IPS-20b (cell line): Measurements from ENCODE around the gene DAZ1.
"Not testable (repeated sequence)": the region's sequence is repeated elsewhere in the genome, so short reads cannot be mapped to it uniquely, and the experiment has no call there.

ENCODE experiments used
- H3K27ac ChIP-seq: one replicate; pipeline ENCODE4 v1.5.1; 2013; ENCODE audit warnings: low read length
- H3K27me3 ChIP-seq: 2 replicates; pipeline ENCODE4 v1.6.1; 2013; ENCODE audit warnings: mild to moderate bottlenecking, low read length, inconsistent platforms; ENCODE audit not compliant: insufficient read depth
- H3K36me3 ChIP-seq: 2 replicates; pipeline ENCODE4 v1.6.1; 2013; ENCODE audit warnings: low read depth, mild to moderate bottlenecking, inconsistent platforms, low read length, moderate library complexity; ENCODE audit not compliant: insufficient read depth
- H3K4me1 ChIP-seq: 2 replicates; pipeline ENCODE4 v1.6.1; 2013; ENCODE audit warnings: mild to moderate bottlenecking, control low read depth, inconsistent platforms, low read length, moderate library complexity; ENCODE audit not compliant: insufficient read depth
- H3K4me3 ChIP-seq: 2 replicates; pipeline ENCODE4 v1.5.1; 2013; ENCODE audit warnings: mild to moderate bottlenecking, low read length, inconsistent platforms
- H3K9ac ChIP-seq: 2 replicates; pipeline ENCODE4 v1.6.1; 2013; ENCODE audit warnings: low read depth, mild to moderate bottlenecking, inconsistent platforms, low read length, moderate library complexity
- H3K9me3 ChIP-seq: 2 replicates; pipeline ENCODE4 v1.6.1; 2013; ENCODE audit warnings: mild to moderate bottlenecking, low read depth, low read length, inconsistent platforms; ENCODE audit not compliant: insufficient read depth

The DAZ1 gene, protein sequence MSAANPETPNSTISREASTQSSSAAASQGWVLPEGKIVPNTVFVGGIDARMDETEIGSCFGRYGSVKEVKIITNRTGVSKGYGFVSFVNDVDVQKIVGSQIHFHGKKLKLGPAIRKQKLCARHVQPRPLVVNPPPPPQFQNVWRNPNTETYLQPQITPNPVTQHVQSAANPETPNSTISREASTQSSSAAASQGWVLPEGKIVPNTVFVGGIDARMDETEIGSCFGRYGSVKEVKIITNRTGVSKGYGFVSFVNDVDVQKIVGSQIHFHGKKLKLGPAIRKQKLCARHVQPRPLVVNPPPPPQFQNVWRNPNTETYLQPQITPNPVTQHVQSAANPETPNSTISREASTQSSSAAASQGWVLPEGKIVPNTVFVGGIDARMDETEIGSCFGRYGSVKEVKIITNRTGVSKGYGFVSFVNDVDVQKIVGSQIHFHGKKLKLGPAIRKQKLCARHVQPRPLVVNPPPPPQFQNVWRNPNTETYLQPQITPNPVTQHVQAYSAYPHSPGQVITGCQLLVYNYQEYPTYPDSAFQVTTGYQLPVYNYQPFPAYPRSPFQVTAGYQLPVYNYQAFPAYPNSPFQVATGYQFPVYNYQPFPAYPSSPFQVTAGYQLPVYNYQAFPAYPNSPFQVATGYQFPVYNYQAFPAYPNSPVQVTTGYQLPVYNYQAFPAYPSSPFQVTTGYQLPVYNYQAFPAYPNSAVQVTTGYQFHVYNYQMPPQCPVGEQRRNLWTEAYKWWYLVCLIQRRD

DNA sequence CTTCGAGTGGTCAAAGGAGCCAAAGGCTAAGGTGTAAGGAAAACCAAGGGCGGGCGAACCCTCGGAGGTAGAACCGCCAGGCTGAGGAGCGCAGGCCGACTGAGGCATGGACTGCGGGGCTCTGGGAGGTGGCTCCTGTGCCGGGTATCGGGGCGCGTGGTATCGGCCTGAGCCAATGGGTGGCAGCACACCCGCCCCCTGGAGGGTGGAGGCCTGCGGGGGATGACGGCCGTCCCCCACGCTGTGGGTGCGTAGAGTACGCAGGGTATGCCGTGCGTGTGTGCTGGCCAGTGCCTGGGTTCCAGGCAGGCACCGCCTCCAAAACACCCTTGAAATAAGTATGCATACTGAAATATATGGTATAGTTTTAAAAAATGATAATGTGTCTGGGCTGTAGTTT, at the start of gene DAZ1:
TSS of gene DAZ1 (minus strand) at position 101 of the 400 bp plus-strand sequence. CDS start 208 bp downstream, outside the sequence.
- not testable (repeated sequence) for H3K27me3 ChIP-seq, H3K36me3 ChIP-seq

DNA sequence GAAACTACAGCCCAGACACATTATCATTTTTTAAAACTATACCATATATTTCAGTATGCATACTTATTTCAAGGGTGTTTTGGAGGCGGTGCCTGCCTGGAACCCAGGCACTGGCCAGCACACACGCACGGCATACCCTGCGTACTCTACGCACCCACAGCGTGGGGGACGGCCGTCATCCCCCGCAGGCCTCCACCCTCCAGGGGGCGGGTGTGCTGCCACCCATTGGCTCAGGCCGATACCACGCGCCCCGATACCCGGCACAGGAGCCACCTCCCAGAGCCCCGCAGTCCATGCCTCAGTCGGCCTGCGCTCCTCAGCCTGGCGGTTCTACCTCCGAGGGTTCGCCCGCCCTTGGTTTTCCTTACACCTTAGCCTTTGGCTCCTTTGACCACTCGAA, 20.4 kb upstream of the DAZ1 start, which contains the start of gene DAZ2:
TSS of gene DAZ2 (plus strand) at position 301 of the 400 bp plus-strand sequence. CDS start 208 bp downstream, outside the sequence.
- not testable (repeated sequence) for H3K4me1 ChIP-seq, H3K9ac ChIP-seq, H3K9me3 ChIP-seq, H3K27me3 ChIP-seq, H3K27ac ChIP-seq, H3K36me3 ChIP-seq, H3K4me3 ChIP-seq

More for the DNA sequence above, at the start of gene DAZ1:
- H3K27ac ChIP-seq, H3K9me3 ChIP-seq, H3K9ac ChIP-seq, H3K4me1 ChIP-seq, H3K4me3 ChIP-seq: not testable (repeated sequence)

DNA sequence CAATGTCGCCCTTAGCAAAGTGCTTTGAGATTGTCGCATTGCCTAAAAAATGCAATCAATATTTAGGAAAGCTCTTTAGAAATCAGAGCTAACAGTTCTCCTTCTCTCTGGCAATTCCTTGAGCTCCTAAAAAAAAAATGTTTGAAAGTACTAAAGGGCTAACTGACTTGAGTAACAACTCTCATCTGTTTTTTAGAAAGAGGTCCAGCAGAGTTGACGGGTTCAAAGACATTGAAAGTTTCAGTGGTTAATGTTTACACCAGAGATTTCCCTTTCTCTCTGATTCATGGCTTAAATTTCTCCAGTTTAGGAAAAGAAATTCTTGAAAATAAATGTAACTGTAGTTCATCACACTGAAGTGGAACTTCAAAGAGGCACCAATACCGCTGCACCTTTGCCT, 11.9 kb upstream of the DAZ1 start:
- not testable (repeated sequence) for H3K9me3 ChIP-seq, H3K4me1 ChIP-seq, H3K27me3 ChIP-seq, H3K9ac ChIP-seq, H3K27ac ChIP-seq, H3K4me3 ChIP-seq, H3K36me3 ChIP-seq

DNA sequence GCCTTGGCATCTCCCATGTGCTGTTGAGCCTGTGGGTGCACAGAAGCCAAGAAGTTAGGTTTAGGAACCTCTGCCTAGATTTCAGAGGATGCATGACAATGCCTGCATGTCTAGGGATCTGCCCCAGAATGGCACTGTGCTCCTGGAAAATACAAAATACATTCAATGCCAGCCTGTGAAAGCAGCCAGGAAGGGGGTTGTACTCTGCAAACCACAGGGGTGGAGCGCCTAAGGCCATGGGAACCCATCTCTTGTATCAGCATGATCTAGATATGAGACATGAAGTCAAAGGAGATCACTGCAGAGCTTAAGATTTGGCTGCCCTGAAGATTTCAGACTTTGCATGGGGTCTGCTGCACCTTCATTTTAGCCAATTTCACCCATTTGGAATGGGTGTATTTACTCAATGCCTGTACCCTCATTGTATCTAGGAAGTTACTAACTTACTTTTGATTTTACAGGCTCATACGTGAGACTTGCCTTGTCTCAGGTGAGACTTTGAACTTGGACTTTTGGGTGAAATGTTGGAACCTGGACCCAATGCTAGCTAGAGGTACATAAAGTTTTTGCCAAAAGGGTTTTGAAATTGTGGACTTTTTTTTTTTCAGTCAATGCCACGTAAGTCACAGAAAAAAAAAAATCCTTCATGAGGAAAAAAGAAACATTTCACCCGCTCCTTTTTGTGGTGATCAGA, 11.1 kb upstream of the DAZ1 start:
- not testable (repeated sequence) for H3K27me3 ChIP-seq

DNA sequence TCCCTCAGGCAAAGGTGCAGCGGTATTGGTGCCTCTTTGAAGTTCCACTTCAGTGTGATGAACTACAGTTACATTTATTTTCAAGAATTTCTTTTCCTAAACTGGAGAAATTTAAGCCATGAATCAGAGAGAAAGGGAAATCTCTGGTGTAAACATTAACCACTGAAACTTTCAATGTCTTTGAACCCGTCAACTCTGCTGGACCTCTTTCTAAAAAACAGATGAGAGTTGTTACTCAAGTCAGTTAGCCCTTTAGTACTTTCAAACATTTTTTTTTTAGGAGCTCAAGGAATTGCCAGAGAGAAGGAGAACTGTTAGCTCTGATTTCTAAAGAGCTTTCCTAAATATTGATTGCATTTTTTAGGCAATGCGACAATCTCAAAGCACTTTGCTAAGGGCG, 8.6 kb upstream of the DAZ1 start:
- not testable (repeated sequence) for H3K4me3 ChIP-seq, H3K27me3 ChIP-seq, H3K27ac ChIP-seq, H3K36me3 ChIP-seq, H3K9me3 ChIP-seq, H3K9ac ChIP-seq, H3K4me1 ChIP-seq

More for the DNA sequence above, 11.1 kb upstream of the DAZ1 start:
- H3K36me3 ChIP-seq, H3K27ac ChIP-seq, H3K9ac ChIP-seq, H3K9me3 ChIP-seq, H3K4me1 ChIP-seq, H3K4me3 ChIP-seq: not testable (repeated sequence)
